Neural cell (in vitro differentiated cells): ENCODE results near the gene RYR1. TPM values are rescaled to one million over a fixed set of nuclear protein-coding genes. Genes with fewer than 3 reads are reported as not detected.

Experiments used
- H2AFZ ChIP-seq: fragments of 200-600, 300-800 bp; sonication (generic), shearing (Covaris generic); 2 replicates; pipeline ENCODE4 v1.6.0; 2014; ENCODE audit warnings: low read depth, mild to moderate bottlenecking, antibody characterized with exemption, low read length, moderate library complexity
- H3F3A ChIP-seq: fragments of 200-600 bp; shearing (Covaris generic); 2 replicates; pipeline ENCODE4 v1.6.1; 2016; ENCODE audit warnings: mild to moderate bottlenecking, moderate library complexity, mixed read lengths, antibody characterized with exemption, low read length; ENCODE audit not compliant: insufficient read depth, poor library complexity, severe bottlenecking
- H3K27ac ChIP-seq: fragments of 200-600, 300-800 bp; sonication (generic), shearing (Covaris generic); 2 replicates; pipeline ENCODE4 v1.5.1; 2014; ENCODE audit warnings: mild to moderate bottlenecking, low read length, moderate library complexity
- H3K27me3 ChIP-seq: fragments of 300-800, 200-600 bp; sonication (generic), shearing (Covaris generic); 2 replicates; pipeline ENCODE4 v1.6.0; 2014; ENCODE audit warnings: mild to moderate bottlenecking, low read depth, low read length, moderate library complexity; ENCODE audit not compliant: insufficient read depth
- H3K36me3 ChIP-seq: fragments of 300-800, 200-600 bp; sonication (generic), shearing (Covaris generic); 2 replicates; pipeline ENCODE4 v1.5.1; 2014; ENCODE audit warnings: mild to moderate bottlenecking, antibody characterized with exemption, low read length, moderate library complexity; ENCODE audit not compliant: insufficient read depth
- H3K4me2 ChIP-seq: fragments of 300-800, 200-600 bp; sonication (generic), shearing (Covaris generic); 2 replicates; pipeline ENCODE4 v1.6.0; 2014; ENCODE audit warnings: mild to moderate bottlenecking, low read length
- H3K4me3 ChIP-seq: fragments of 300-800, 200-600 bp; sonication (generic), shearing (Covaris generic); 2 replicates; pipeline ENCODE4 v1.5.1; 2014; ENCODE audit warnings: mild to moderate bottlenecking, low read length, moderate library complexity
- H3K79me2 ChIP-seq: fragments of 200-600 bp; shearing (Covaris generic); replicated peaks from 2 replicates; pipeline ENCODE4 v1.6.0; 2014; ENCODE audit warnings: mild to moderate bottlenecking, low read length, moderate library complexity; ENCODE audit not compliant: insufficient read depth
- H3K9ac ChIP-seq: fragments of 300-800, 200-600 bp; sonication (generic), shearing (Covaris generic); 2 replicates; pipeline ENCODE4 v1.6.1; 2016; ENCODE audit warnings: mild to moderate bottlenecking, low read length, mixed read lengths
- H3K9me2 ChIP-seq: fragments of 200-600 bp; shearing (Covaris generic); 2 replicates; pipeline ENCODE4 v1.6.1; 2016; ENCODE audit warnings: mild to moderate bottlenecking, low read length, mixed read lengths; ENCODE audit not compliant: insufficient read depth
- H3K9me3 ChIP-seq: fragments of 200-600, 300-800 bp; sonication (generic), shearing (Covaris generic); 2 replicates; pipeline ENCODE4 v1.6.1; 2016; ENCODE audit warnings: mild to moderate bottlenecking, mixed run types, low read length, moderate library complexity, mixed read lengths
- H4K20me1 ChIP-seq: fragments of 200-600 bp; shearing (Covaris generic); 2 replicates; pipeline ENCODE4 v1.6.1; 2016; ENCODE audit warnings: mild to moderate bottlenecking, mixed run types; ENCODE audit not compliant: insufficient read depth
- CTCF ChIP-seq: fragments of 450-650 bp; IDR thresholded peaks from 2 replicates; pipeline ENCODE4 v1.5.1; 2014; ENCODE audit warnings: antibody characterized with exemption, mild to moderate bottlenecking, moderate library complexity; ENCODE audit not compliant: poor library complexity, severe bottlenecking
- EP300 ChIP-seq: fragments of 450-650 bp; conservative IDR thresholded peaks from 2 replicates; pipeline ENCODE4 v1.6.1; 2014; ENCODE audit warnings: antibody characterized with exemption, mild to moderate bottlenecking, moderate library complexity; ENCODE audit not compliant: poor library complexity, severe bottlenecking
- EZH2 ChIP-seq: fragments of 200-600, 300-800 bp; shearing (Covaris generic), sonication (generic); IDR thresholded peaks from 2 replicates; pipeline ENCODE4 v1.6.1; 2014; ENCODE audit warnings: antibody characterized with exemption, low read length, borderline replicate concordance, mild to moderate bottlenecking; ENCODE audit not compliant: insufficient read depth, poor library complexity, severe bottlenecking
- MXI1 ChIP-seq: fragments of 450-650 bp; conservative IDR thresholded peaks from 2 replicates; pipeline ENCODE4 v1.6.1; 2014; ENCODE audit warnings: antibody characterized with exemption, mild to moderate bottlenecking; ENCODE audit not compliant: poor library complexity, severe bottlenecking
- POLR2AphosphoS5 ChIP-seq: IDR thresholded peaks from 2 replicates; pipeline ENCODE4 v1.6.1; 2012
- RAD21 ChIP-seq: fragments of 450-650 bp; conservative IDR thresholded peaks from 2 replicates; pipeline ENCODE4 v1.6.1; 2014; ENCODE audit warnings: antibody characterized with exemption, mild to moderate bottlenecking, moderate library complexity
- REST ChIP-seq: IDR thresholded peaks from 2 replicates; pipeline ENCODE4 v1.6.1; 2012; ENCODE audit warnings: borderline replicate concordance
- SMC3 ChIP-seq: fragments of 450-650 bp; conservative IDR thresholded peaks from 2 replicates; pipeline ENCODE4 v1.6.1; 2014; ENCODE audit warnings: antibody characterized with exemption, mild to moderate bottlenecking, moderate library complexity; ENCODE audit not compliant: poor library complexity
- TAF1 ChIP-seq: IDR thresholded peaks from 2 replicates; pipeline ENCODE4 v1.6.1; 2012; ENCODE audit warnings: low read depth
- polyA plus RNA-seq: library from polyadenylated mRNA; depleted of rRNA; stranded (reverse); fragments of >200 nt; gene quantifications from 2 replicates; pipeline ENCODE4 v1.2.3, GENCODE V29; 2014

RYR1 gene
- polyA plus RNA-seq, 1 donor from 2014 or later: 0.69 TPM

DNA sequence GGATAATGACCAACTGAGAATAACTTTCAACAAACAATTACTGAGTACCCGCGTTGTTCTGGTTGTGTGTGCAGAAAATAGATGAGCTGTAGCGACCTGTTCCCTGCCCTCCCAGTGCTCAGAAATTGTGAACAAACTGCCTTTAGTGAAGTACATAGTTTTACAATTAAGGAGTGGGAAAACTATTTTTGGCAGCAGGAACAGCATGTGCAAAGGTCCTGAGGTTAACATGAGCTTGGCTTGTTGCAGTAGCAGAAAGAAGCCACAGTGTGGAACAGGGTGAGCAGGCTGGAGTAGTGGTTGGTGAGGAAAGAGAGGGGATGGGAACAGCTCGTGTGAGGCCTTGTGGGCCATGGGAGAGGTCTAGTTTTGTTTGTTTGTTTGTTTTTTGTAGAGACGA is 16.0 kb downstream of the RYR1 start:
- H3K36me3 ChIP-seq: no peaks in the 10 kb centered on the region
- no peak overlapping the region for H2AFZ ChIP-seq
- H3F3A ChIP-seq: no peaks in the 10 kb centered on the region
- no peaks in the 10 kb centered on the region for H3K27me3 ChIP-seq
- H3K9me3 ChIP-seq: no peaks in the 10 kb centered on the region
- no peaks in the 10 kb centered on the region for H4K20me1 ChIP-seq
- no peaks in the 10 kb centered on the region for H3K9me2 ChIP-seq
- H3K9ac ChIP-seq: no peak overlapping the region
- no peak overlapping the region for H3K4me2 ChIP-seq
- no peak overlapping the region for H3K4me3 ChIP-seq
- H3K79me2 ChIP-seq: no peaks in the 10 kb centered on the region
- TF ChIP-seq POLR2AphosphoS5 (no peak), REST (no peak), EZH2 (no peak), CTCF (no peak), SMC3 (no peak)
- H3K27ac ChIP-seq: no peak overlapping the region

GRCh38 chr19:38451036-38451435 is 17.5 kb downstream of the RYR1 start:
- H3K79me2 ChIP-seq: no peaks in the 10 kb centered on the region
- H4K20me1 ChIP-seq: no peaks in the 10 kb centered on the region
- H3K9me3 ChIP-seq: no peaks in the 10 kb centered on the region
- no peak overlapping the region for H3K4me2 ChIP-seq
- no peaks in the 10 kb centered on the region for H3F3A ChIP-seq
- H3K9me2 ChIP-seq: no peaks in the 10 kb centered on the region
- H3K36me3 ChIP-seq: no peaks in the 10 kb centered on the region
- no peak overlapping the region for H3K27ac ChIP-seq
- no peak overlapping the region for H2AFZ ChIP-seq
- H3K27me3 ChIP-seq: no peaks in the 10 kb centered on the region
- no peak for TF ChIP-seq POLR2AphosphoS5
- TF ChIP-seq CTCF: no peak
- TF ChIP-seq EZH2: no peak
- no peak for TF ChIP-seq EP300
- TF ChIP-seq TAF1: no peak
- no peak for TF ChIP-seq MXI1
- no peak for TF ChIP-seq REST
- no peak for TF ChIP-seq RAD21
- no peak for TF ChIP-seq SMC3
- no peak overlapping the region for H3K4me3 ChIP-seq
- no peak overlapping the region for H3K9ac ChIP-seq
